Neural cell (in vitro differentiated cells): ENCODE data around the gene TRIM47.
"Not testable (repeated sequence)": the region's sequence is repeated elsewhere in the genome, so short reads cannot be mapped to it uniquely, and the experiment has no call there.

ENCODE experiments used
- EZH2 ChIP-seq: fragments of 200-600, 300-800 bp; shearing (Covaris generic), sonication (generic); IDR thresholded peaks from 2 replicates; pipeline ENCODE4 v1.6.1; 2014; ENCODE audit warnings: antibody characterized with exemption, low read length, borderline replicate concordance, mild to moderate bottlenecking; ENCODE audit not compliant: insufficient read depth, poor library complexity, severe bottlenecking
- TAF1 ChIP-seq: IDR thresholded peaks from 2 replicates; pipeline ENCODE4 v1.6.1; 2012; ENCODE audit warnings: low read depth
- TF ChIP-seq, protein P1 (sequence below): fragments of 450-650 bp; IDR thresholded peaks from 2 replicates; pipeline ENCODE4 v1.5.1; 2014; ENCODE audit warnings: antibody characterized with exemption, mild to moderate bottlenecking, moderate library complexity; ENCODE audit not compliant: poor library complexity, severe bottlenecking

- TF ChIP-seq, protein P1, sequence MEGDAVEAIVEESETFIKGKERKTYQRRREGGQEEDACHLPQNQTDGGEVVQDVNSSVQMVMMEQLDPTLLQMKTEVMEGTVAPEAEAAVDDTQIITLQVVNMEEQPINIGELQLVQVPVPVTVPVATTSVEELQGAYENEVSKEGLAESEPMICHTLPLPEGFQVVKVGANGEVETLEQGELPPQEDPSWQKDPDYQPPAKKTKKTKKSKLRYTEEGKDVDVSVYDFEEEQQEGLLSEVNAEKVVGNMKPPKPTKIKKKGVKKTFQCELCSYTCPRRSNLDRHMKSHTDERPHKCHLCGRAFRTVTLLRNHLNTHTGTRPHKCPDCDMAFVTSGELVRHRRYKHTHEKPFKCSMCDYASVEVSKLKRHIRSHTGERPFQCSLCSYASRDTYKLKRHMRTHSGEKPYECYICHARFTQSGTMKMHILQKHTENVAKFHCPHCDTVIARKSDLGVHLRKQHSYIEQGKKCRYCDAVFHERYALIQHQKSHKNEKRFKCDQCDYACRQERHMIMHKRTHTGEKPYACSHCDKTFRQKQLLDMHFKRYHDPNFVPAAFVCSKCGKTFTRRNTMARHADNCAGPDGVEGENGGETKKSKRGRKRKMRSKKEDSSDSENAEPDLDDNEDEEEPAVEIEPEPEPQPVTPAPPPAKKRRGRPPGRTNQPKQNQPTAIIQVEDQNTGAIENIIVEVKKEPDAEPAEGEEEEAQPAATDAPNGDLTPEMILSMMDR: not testable (repeated sequence)
- not testable (repeated sequence) for TF ChIP-seq TAF1, EZH2
Measured at GRCh38 chr17:75851693-75851991, 26.7 kb downstream of the TRIM47 start.
